Activated CD8-positive, alpha-beta memory T cell treated with anti-CD3 and anti-CD28 coated beads, Interleukin-2, amount 50 U/mL, for 4 hours (primary cell): ENCODE measurements around the gene CRNKL1.
"Not testable (repeated sequence)": the region's sequence is repeated elsewhere in the genome, so short reads cannot be mapped to it uniquely, and the experiment has no call there.

ENCODE experiments used
- DNase-seq: peaks from one replicate; pipeline ENCODE4 v3.0.0-alpha.2; 2020

The CRNKL1 gene

DNA sequence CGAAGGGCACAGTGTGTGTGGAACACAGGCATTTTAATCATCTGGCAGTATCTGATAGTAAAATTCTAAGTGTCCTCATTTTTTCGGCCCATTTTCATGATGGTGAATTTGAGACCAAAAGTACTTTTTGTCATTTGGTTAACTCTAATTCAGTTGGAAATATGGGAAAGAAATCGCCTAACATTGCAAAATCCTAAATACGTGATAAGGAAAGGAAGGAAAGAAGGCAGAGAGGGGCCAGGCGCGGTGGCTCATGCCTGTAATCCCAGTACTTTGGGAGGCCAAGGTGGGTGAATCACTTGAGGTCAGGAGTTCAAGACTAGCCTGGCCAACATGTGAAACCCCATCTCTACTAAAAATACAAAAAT is 48.3 kb downstream of the CRNKL1 start:
- DNase-seq, result not testable (repeated sequence)

DNA sequence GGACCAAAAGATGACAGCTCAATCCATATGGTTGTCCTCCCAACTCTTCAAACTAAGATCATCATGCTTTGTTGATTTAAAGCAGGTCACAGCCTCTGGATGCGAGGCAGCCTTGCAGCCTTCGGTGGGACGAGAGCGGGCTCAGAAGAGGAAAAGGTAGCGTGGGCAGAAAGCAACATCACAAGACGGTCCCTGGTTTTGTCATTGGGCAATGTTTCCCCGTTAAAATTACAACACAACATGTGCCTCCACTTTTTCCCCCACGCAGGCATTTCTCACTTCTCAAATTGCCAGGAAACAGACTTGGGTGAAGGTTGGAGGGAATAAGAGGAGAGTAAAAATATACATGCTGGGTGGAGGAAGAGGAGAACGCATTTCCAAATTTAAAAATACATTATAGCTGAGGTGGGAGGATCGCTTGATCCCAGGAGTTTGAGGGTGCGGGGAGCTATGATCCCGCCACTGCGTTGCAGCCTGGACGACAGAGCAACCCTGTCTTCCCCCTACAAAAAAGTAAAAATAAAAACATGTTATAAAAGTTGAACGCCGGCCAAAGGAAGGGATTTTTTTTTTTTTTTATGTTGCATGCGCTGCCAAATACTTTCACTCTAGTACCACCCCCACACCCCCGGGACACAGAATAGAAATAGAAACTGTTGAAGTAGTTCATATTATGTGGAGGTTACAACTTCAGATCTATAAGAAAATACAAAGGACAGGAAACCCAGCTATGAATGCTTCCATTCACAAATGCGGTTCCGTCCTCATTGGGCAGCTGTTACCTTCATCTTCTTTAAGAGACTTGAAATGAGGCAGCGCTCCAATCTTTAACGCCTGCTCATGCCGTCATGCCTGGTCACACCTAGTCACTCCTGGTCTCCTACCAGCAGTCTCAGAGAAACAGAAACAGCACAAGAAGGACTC is 49.0 kb downstream of the CRNKL1 start:
- no peak for DNase-seq

DNA sequence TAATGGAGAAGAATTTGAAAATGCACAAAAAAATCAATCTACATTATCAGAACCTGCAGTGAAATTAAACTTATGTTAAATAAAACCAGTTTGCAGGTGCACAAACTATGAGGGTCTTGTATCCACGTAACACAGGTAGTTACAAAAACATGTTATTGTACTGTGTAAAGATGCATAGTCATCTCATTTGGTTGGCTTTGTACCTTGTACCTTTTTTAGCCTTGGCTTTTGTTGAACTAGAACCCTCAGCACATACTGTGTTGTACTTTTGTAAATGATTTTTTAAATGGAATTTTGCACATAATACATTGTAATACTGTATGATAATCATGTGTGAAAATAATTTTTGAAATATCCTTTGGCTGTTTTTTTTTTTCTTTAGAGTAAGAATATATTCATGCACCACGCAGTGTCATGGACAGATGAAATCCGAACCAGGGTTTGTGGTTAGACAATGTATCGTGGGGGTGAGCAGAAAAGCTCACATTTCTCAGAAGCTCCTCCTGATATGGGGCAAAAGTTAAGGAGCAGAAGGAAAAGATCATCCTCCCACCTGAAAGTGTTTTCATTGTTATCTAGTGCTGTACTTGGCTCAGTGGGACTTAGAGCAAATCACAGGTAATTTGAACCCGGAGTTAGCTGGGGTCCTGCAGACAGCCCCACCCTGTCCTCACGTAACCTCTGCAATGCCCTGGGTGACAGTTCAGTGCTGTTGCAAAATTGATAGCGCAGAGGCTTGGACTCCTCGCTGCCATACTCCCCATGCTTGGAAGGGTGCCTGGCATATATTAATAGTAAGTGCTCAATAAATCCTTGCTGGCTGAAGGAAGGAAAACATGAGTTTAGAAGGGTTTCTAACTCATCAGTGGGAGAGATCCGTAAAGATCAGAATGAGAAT is 49.9 kb downstream of the CRNKL1 start:
- no peak for DNase-seq

DNA sequence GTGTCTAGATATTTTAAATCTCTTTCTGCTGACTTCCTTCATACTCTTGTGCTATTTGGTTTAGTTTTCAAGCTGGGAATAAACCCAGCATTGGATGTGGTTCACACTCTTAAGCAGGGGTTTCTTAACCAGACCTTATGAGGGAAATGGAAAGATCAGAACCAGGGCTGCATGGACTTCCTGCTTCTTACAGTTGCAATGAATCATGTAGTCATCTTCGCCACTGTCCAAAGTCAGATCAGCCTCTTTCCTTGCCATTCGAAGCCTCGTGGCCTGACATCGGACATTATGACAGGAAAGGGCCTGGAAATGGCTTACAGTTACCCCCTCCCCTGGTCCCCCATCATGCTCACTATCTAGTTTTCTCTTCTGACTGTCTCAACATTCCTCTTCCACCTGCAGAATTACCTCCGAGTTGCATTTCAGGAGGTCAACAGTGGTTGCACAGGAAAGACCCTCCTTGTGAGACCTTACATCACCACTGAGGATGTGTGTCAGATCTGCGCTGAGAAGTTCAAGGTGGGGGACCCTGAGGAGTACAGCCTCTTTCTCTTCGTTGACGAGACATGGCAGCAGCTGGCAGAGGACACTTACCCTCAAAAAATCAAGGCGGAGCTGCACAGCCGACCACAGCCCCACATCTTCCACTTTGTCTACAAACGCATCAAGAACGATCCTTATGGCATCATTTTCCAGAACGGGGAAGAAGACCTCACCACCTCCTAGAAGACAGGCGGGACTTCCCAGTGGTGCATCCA is 51.9 kb downstream of the CRNKL1 start:
- no peak for DNase-seq

DNA sequence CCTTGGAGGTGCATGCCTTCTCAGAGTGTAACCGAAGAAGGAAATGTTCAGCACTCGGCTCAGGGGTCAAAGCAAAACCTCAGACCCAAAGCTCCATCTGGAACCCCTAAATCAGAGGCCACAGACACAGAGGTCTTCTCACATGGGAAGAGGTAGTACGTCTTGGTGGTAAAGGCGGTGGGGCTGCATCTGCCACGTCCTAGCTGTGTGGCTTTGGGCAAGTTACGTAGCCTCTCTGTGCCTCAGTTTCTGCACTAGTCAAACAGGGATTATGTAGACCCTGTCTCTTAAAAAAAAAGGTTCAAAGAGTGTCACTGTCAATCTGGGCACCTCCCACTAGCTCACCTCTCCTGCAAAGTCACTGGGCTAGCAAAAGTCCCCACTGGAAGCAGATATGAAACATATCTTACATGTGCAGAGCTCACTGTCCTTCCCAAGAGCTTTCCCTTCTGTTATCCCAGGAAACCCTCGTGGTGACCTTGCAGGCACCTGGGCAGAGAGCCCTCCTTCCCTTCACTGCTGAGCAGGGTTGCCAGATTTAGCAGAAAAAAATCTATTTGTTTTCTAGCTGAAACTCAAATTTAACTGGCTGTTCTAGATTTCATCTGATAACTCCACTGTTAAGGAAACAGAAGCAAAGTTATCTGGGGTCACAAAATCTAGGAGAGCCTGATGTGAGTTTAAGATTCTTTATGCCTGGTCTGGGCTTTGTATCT is 53.1 kb downstream of the CRNKL1 start:
- DNase-seq, result no peak

DNA sequence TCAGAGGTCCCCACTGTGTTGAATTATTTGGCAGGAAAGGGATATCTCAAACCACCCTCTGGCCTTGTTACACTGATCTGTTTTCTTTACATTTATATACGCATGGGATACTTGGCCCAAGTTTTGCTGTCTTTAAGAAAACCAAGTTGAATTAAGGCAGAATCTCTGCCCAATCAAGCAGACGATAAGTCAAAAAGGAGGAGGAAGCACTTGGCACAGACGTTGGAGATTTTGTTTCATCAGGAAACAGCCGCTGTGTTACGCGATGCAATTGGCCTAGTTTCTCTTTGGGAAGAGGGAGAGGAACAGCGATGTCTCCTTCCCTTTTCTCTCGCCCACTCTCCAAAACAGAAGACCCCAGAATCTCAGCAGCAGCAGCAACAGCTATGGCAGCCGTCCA is 55.3 kb downstream of the CRNKL1 start:
- DNase-seq, result no peak

DNA sequence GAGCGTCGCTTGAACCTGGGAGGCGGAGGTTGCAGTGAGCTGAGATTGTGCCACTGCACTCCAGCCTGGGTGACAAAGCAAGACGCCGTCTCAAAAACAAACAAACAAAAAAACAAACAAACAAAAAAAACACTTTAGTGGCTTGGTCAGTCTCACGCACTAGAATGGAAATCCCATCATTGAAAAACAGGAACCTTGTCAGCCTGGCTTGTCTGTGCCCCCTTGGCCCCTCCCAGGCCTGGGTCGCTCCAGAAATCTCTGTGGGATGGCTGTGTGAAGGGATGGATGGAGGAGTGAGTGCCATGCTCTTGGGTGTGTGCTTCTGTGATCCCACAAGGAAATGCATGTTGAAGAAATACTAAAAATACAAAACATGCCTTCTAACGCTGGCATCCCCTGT is 56.0 kb downstream of the CRNKL1 start:
- DNase-seq, result no peak

DNA sequence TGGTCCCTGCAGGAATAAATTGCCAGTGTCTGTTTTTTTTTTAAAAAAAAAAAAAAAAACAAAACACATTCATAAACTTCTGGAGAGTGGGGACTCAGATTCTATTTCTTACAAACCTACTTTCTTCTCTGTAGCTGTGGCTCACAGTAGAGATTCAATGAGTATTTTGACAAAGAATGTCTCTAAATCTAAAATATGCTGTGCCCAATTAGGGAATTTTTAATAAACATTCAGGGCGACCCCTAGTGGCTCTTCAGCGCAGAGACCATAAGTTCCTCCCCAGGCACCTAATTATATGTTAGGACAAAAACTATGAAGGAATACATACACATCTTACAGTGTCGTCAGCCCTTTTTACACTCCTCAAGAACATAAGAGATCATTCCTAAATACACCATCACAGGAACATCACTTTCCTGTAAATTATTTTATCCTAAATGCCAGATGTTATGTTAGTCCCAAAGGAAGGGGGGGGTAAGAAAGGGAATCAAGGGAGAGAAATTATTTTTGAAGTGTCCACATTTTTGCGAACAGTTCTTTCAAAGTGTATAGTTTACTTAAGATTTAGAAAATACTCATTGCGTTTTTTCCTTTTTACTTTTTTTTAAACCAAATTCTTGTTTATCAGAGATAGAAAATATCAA is 56.9 kb downstream of the CRNKL1 start:
- no peak for DNase-seq

DNA sequence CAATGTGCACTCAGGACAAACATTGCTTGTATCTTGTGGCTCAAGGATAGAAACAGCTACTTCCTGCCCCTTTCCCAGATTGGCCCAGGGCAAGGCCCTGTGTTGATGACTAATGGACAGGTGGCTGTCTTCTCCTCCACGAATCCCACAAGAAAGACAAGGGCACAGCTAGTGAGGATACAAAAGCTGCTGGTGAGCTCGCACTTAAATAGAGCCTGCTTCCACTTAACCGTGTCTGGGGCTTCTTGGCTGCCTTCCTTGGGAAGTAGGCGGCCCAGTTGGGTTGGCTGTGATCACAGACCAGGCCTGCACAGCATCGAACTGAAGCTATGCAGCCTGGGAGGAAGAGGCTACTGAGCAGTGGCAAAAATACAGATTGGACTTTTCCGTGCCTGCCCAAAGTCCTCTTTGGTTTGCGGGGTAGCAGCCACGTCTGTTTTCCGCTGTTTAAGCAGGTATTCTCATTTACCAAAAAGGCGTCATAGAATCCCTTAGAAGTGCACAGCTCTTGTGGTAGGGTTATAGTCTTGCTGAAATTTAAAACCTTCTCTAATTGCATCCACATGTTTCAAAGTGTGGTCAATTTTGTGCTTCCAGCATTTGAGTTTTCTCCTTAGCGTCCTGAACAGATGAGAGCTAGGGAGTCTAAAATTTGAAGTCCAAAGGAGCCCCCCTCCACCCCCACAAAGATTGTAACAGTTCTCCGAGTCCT is 58.2 kb downstream of the CRNKL1 start:
- no peak for DNase-seq

DNA sequence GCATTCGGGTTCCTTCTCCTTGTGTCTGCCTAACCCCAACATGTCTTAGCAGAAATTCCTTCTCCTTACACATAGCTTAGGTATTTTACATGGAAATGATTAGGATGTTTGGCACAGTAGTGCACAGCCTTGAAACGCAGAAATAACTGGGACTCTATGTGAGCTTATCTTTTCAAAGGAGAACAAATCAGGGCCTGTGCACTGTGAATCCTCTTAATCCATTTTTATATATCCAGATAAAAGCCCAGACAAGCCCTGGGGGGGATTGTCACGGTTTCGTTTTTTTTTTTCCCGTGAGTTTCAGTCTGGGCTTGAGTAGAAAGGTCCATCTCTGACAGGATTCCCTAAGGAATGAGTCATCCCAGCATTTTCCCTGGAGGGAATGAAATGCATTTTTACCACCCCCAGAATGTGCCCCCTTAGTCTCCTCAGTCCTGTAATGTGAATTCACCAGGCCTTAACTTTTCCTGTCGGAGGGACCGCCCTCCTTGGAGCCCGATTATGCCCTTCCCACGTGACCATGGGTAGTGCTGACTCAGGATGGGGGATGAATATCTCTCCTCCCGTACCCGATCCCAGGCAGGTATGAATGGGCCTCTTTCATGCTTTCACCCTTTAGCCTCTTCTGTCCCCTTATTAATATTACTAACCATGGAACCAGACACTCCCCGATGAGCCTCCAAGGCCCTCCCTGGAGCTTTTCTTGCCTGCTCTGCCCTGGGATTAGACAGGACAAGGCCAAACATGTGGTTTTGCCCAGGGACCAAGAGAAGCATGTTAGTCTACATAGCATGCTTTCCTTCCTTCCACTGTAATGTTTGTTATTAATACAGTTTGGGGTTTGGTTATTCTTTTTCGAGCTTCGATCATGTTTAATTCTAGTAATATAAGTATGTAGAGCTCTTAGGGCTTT is 59.0 kb downstream of the CRNKL1 start:
- DNase-seq, result no peak

DNA sequence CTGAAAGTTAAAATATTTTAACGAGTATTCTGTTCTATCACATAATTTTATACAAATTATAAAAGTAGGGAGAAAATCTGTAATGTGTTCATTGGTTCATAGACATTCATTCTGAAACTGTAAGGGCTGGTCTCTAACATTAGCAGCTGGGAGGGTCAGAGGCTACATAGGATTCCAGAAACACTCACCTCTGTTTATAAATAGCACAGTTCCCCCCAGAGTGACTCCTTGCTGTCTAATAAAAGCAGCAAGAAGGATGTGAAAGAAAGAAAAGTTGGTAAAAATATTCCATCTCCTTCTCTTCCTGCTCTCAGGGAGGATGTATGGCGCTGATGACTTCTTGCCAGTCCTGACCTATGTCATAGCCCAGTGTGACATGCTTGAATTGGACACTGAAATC is 60.4 kb downstream of the CRNKL1 start:
- no peak for DNase-seq

DNA sequence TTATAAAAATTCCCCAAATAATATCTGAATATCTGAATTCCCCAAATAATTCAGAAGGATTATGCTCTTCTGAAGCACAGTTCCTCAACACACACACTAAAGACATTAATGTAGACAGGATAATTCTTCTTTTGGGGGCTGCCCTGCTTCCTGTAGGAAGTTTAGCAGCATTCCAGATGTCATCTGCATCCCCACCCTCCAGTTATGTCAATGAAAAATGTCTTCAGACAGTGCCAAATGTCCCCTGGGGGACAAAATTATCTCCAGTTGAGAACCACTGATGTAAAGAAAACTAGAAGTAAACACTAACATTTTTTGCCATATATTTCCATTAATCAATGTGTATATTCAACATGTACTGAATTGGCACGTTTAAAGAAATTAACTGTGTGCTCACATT is 61.0 kb downstream of the CRNKL1 start:
- no peak for DNase-seq

DNA sequence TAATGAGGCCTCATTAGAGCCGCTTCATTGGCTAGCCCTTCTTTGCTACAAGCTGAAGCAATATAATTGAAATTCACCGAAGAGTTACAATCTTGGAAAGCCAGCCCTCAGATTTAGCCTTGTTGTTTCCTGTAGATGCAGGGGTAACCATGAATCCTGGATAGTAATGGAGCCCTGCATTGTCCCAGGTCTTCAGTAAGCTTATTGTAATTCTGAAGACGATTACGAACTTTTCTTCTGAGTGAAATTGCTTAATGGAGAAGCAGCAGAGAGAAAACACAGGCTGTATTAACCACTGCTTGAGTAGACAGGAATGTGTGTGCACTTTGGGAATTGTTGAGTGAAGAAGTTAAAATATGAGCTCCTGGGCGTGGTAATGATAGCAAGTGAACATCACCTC is 61.4 kb downstream of the CRNKL1 start:
- no peak for DNase-seq

DNA sequence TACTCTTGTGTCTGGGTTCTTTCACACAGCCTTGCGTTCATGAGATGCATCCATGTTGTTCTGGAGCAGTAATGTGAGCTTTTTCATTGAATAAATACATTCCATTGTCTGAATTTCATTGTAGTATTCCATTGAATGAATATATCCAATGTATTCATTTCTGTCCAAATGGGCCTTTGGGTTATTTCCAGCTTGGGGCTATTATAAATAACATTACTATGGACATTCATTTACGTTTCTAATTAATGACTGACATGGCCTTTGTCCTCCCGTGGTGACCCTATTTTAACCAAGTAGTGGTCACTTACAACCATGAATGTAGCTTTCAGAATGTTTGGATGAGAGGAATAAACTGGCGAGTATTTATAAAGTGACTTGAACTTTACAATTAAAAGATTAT is 65.2 kb downstream of the CRNKL1 start:
- DNase-seq, result no peak

DNA sequence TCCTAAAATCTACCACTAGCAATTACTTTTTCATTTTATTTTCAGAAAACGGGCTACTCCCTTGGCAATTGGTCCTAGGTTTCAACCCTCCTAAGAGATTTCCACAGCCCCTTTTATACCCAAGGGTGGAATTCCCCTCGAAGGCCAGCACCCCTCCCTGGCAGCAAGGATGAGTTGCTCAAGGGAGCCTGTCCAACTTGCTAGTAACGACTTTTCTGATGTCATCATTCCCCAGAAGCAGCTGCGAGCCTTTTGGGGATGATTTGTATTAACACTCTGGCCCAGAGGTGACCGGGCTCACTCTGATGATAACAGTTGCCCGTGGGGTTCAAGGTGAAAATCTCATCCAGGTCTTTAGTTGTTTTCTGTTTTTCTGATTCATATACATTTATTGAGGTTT is 65.8 kb downstream of the CRNKL1 start:
- DNase-seq, result no peak
